Measurements from ENCODE around the gene AFP.
"Not testable (repeated sequence)": the region's sequence is repeated elsewhere in the genome, so short reads cannot be mapped to it uniquely, and the experiment has no call there.

DNA sequence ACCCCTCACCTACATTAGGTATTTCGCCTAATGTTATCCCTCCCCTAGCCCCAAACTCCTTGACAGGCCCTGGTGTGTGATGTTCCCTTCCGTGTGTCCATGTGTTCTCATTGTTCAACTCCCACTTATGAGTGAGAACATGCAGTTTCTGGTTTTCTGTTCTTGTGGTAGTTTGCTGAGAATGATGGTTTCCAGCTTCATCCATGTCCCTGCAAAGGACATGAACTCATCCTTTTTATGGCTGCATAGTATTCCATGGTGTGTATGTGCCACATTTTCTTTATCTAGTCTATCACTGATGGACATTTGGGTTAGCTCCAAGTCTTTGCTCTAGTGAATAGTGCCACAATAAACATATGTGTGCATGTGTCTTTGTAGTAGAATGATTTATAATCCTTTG lies 46.4 kb upstream of the AFP start:
- TF ChIP-seq ZSCAN29 (IDR thresholded peaks at IDR 0.05); POLR2AphosphoS5 (IDR thresholded peaks at IDR 0.05; ENCODE audit: low read length); RELA (IDR thresholded peaks at IDR 0.05; ENCODE audit: borderline replicate concordance, partially characterized antibody); JUNB (IDR thresholded peaks at IDR 0.05); RFX5 (IDR thresholded peaks at IDR 0.05; ENCODE audit: low read depth, low read length); POLR2A (IDR thresholded peaks at IDR 0.05; ENCODE audit: low read depth, low read length); ZNF384 (IDR thresholded peaks at IDR 0.05; ENCODE audit: borderline replicate concordance, low read depth, low read length); NRF1 (conservative IDR thresholded peaks at IDR 0.05; ENCODE audit: low read depth, low read length): not testable (repeated sequence)
- TF ChIP-seq, protein P1, sequence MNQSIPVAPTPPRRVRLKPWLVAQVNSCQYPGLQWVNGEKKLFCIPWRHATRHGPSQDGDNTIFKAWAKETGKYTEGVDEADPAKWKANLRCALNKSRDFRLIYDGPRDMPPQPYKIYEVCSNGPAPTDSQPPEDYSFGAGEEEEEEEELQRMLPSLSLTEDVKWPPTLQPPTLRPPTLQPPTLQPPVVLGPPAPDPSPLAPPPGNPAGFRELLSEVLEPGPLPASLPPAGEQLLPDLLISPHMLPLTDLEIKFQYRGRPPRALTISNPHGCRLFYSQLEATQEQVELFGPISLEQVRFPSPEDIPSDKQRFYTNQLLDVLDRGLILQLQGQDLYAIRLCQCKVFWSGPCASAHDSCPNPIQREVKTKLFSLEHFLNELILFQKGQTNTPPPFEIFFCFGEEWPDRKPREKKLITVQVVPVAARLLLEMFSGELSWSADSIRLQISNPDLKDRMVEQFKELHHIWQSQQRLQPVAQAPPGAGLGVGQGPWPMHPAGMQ (IDR thresholded peaks at IDR 0.05; ENCODE audit: borderline replicate concordance): not testable (repeated sequence)
